Measurements from ENCODE around the gene ADAM15. TPM values are rescaled to one million over a fixed set of nuclear protein-coding genes. Genes with fewer than 3 reads are reported as not detected.
A peak's percentile ranks its signal among the peaks of the same experiment; 100 is the strongest.

The ADAM15 gene
- total RNA-seq, 1 donor from 2014 or later, result 163 TPM

DNA sequence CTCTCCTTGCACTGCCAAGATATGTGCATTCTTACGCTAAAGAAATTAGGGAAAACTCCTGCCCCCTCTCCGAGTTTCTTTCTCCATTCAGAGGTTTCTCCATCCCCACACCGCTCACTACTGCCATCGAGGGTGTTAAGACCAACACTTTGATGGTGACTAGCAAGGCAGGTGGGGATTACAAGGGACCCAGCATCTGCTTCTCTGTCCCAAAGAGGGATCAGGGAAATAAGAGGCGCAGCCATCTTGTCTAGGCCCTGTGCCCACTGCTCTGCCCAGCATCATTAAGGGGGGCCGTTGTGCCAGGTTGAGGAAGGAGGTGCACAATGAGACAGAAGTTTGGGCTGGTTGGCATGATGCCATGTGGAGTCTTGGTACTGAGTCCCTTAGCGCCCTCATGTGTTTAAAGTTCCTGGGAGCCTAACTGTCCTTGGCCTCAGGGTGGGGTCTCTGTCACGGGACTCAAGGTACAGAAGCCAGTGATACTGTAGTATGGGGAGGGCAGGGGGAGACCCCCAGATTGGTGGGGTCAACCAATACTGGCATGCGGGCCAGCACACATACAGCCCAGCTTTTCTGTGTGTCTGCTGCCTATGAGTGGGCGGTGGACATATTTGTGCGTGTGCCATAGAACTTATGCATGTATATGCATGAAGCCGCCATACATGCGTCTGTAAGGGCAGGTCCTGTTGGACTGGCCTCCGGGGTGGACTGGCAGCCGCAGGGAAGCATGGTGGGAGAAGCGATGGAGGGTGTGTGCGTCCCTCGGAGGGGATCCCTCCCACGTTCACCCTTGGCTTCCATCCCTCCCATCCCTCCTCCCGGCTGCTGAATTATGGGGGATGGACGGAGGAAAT is 33.0 kb downstream of the ADAM15 start:
- peaks cover 54% of the 10 kb centered on the region for H3K27me3 ChIP-seq
- no peak for DNase-seq
- intact Hi-C loops (cut with DNase I), result no loop called here
- H3K36me3 ChIP-seq, result no peaks in the 10 kb centered on the region
- no peaks in the 10 kb centered on the region for H3K9me3 ChIP-seq
- peaks cover 50% of the 10 kb centered on the region for H3K4me1 ChIP-seq
- peak overlapping the region; percentile 80 for H3K4me3 ChIP-seq
- H3K27ac ChIP-seq, result no peak overlapping the region
- no peak for TF ChIP-seq CTCF (IDR thresholded peaks at IDR 0.05)
- ATAC-seq, result no peak

- H3K27me3 ChIP-seq, result peaks cover 45% of the 10 kb centered on the region
- intact Hi-C loops (cut with DNase I), result no loop called here
- DNase-seq (peak; percentile 98), ATAC-seq (peak; percentile 89)
- peak; percentile 91 for TF ChIP-seq CTCF (IDR thresholded peaks at IDR 0.05)
- no peaks in the 10 kb centered on the region for H3K36me3 ChIP-seq
- peak overlapping the region; percentile 80 for H3K4me3 ChIP-seq
- peak overlapping the region; percentile 80 for H3K27ac ChIP-seq
- H3K4me1 ChIP-seq, result peaks cover 42% of the 10 kb centered on the region
- no peaks in the 10 kb centered on the region for H3K9me3 ChIP-seq
Observed at GRCh38 chr1:155084722-155085503, 33.8 kb downstream of the ADAM15 start.

DNA sequence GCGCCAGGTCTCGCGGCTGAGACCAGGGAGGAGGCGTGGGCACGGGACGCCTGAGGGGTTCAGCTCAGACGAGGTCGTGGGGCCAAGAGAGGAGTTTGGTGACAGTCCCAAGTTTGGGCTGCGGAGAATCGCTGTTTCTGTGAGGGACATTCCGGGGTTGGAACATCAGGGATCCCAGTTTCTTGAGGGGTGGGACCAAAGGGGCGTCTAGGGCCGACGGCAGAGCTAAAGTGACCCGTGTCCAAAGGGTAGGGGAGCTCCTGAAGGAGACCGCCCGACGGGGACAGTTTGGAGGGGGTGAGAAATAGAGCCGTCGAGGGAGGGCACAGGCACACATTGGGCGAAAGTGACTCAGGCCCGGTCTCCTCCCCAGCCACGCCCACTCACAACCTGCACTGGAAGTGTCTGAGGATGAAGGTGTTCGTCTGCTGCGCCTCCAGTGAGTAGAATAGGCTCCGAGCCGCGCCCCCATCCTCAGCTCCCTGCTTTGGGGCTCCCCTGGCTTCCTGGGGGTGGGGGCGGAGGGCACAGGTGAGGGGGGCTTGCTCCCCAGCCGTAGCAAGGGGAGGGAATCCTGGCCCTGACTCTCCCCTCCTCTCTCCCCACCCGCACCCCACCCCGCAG is 34.5 kb downstream of the ADAM15 start:
- H3K36me3 ChIP-seq, result no peaks in the 10 kb centered on the region
- ATAC-seq (peak; percentile 42), DNase-seq (peak; percentile 88)
- peak overlapping the region; percentile 80 for H3K27ac ChIP-seq
- H3K4me3 ChIP-seq, result peak overlapping the region; percentile 80
- TF ChIP-seq CTCF (IDR thresholded peaks at IDR 0.05), result no peak
- H3K27me3 ChIP-seq, result peaks cover 38% of the 10 kb centered on the region
- H3K9me3 ChIP-seq, result no peaks in the 10 kb centered on the region
- intact Hi-C loops (cut with DNase I), result no loop called here
- peaks cover 34% of the 10 kb centered on the region for H3K4me1 ChIP-seq

GRCh38 chr1:155086128-155086741 is 35.1 kb downstream of the ADAM15 start:
- DNase-seq (peak; percentile 86), ATAC-seq (peak; percentile 63)
- H3K36me3 ChIP-seq, result no peaks in the 10 kb centered on the region
- H3K27ac ChIP-seq, result no peak overlapping the region
- H3K4me1 ChIP-seq, result peaks cover 28% of the 10 kb centered on the region
- no peaks in the 10 kb centered on the region for H3K9me3 ChIP-seq
- TF ChIP-seq CTCF (IDR thresholded peaks at IDR 0.05), result peak; percentile 99
- intact Hi-C loops (cut with DNase I), result no loop called here
- H3K27me3 ChIP-seq, result peaks cover 32% of the 10 kb centered on the region
- H3K4me3 ChIP-seq, result peak overlapping the region; percentile 80

DNA sequence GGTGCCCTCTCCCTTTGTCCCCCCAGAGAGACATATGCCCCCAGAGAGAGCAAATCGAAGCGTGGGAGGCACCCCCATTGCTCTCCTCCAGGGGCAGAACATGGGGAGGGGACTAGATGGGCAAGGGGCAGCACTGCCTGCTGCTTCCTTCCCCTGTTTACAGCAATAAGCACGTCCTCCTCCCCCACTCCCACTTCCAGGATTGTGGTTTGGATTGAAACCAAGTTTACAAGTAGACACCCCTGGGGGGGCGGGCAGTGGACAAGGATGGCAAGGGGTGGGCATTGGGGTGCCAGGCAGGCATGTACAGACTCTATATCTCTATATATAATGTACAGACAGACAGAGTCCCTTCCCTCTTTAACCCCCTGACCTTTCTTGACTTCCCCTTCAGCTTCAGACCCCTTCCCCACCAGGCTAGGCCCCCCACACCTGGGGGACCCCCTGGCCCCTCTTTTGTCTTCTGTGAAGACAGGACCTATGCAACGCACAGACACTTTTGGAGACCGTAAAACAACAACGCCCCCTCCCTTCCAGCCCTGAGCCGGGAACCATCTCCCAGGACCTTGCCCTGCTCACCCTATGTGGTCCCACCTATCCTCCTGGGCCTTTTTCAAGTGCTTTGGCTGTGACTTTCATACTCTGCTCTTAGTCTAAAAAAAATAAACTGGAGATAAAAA is 35.9 kb downstream of the ADAM15 start:
- H3K4me1 ChIP-seq, result peaks cover 21% of the 10 kb centered on the region
- peaks cover 25% of the 10 kb centered on the region for H3K27me3 ChIP-seq
- no peak overlapping the region for H3K4me3 ChIP-seq
- no peak for ATAC-seq
- H3K9me3 ChIP-seq, result no peaks in the 10 kb centered on the region
- no peak for DNase-seq
- no peak for TF ChIP-seq CTCF (IDR thresholded peaks at IDR 0.05)
- no peak overlapping the region for H3K27ac ChIP-seq
- no peaks in the 10 kb centered on the region for H3K36me3 ChIP-seq
- intact Hi-C loops (cut with DNase I), result no loop called here

All from upper lobe of right lung (tissue), 1 donor.